GM06990 (cell line): Measurements from ENCODE around the gene MAFG.

Source experiments
- DNase-seq: peaks from one replicate; pipeline ENCODE4 v3.0.0-alpha.2; 2011; ENCODE audit not compliant: insufficient read length; ENCODE audit errors: extremely low read depth
- H3K27me3 ChIP-seq: replicated peaks from 2 replicates; pipeline ENCODE4 v1.6.0; 2011; ENCODE audit warnings: low read length; ENCODE audit not compliant: control insufficient read depth, insufficient read depth
- H3K36me3 ChIP-seq: 2 replicates; pipeline ENCODE4 v1.5.1; 2011; ENCODE audit warnings: low read length; ENCODE audit not compliant: control insufficient read depth, insufficient read depth
- H3K4me3 ChIP-seq: replicated peaks from 2 replicates; pipeline ENCODE4 v1.5.1; 2011; ENCODE audit warnings: low read depth, mild to moderate bottlenecking, control low read depth, low read length
- TF ChIP-seq, protein P1 (sequence below): IDR thresholded peaks from 2 replicates; pipeline ENCODE4 v1.5.1; 2011; ENCODE audit warnings: low read length, control low read depth, mild to moderate bottlenecking, inconsistent platforms; ENCODE audit not compliant: insufficient read depth, poor library complexity, severe bottlenecking

MAFG gene

GRCh38 chr17:81967533-81968395, 40.2 kb upstream of the MAFG start:
- Histone ChIP-seq H3K4me3 (no peak overlapping the region), H3K36me3 (no peaks in the 10 kb centered on the region), H3K27me3 (no peaks in the 10 kb centered on the region; the same call in 1 of the 2 replicates)
- peak; percentile 80 for DNase-seq
- TF ChIP-seq, protein P1, sequence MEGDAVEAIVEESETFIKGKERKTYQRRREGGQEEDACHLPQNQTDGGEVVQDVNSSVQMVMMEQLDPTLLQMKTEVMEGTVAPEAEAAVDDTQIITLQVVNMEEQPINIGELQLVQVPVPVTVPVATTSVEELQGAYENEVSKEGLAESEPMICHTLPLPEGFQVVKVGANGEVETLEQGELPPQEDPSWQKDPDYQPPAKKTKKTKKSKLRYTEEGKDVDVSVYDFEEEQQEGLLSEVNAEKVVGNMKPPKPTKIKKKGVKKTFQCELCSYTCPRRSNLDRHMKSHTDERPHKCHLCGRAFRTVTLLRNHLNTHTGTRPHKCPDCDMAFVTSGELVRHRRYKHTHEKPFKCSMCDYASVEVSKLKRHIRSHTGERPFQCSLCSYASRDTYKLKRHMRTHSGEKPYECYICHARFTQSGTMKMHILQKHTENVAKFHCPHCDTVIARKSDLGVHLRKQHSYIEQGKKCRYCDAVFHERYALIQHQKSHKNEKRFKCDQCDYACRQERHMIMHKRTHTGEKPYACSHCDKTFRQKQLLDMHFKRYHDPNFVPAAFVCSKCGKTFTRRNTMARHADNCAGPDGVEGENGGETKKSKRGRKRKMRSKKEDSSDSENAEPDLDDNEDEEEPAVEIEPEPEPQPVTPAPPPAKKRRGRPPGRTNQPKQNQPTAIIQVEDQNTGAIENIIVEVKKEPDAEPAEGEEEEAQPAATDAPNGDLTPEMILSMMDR: no peak

DNA sequence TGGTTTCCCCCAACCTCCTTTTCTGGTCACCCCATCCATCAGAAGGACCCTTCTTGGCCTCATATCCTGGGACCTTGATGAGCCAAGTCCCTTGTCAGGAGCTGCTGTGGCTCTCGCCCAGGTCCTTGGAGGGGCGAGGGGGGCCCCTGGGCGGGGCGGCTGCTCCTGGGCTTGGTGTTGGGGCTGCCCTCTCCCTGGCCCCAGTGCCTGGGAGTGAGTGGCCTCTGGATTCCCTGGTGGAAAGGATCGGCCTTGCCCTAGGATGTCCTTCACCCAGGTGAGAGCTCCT, 39.7 kb upstream of the MAFG start:
- TF ChIP-seq, protein P1: no peak
- H3K4me3 ChIP-seq: no peak overlapping the region
- H3K27me3 ChIP-seq: no peaks in the 10 kb centered on the region; the same call in 1 of the 2 replicates
- H3K36me3 ChIP-seq: no peaks in the 10 kb centered on the region
- no peak for DNase-seq

DNA sequence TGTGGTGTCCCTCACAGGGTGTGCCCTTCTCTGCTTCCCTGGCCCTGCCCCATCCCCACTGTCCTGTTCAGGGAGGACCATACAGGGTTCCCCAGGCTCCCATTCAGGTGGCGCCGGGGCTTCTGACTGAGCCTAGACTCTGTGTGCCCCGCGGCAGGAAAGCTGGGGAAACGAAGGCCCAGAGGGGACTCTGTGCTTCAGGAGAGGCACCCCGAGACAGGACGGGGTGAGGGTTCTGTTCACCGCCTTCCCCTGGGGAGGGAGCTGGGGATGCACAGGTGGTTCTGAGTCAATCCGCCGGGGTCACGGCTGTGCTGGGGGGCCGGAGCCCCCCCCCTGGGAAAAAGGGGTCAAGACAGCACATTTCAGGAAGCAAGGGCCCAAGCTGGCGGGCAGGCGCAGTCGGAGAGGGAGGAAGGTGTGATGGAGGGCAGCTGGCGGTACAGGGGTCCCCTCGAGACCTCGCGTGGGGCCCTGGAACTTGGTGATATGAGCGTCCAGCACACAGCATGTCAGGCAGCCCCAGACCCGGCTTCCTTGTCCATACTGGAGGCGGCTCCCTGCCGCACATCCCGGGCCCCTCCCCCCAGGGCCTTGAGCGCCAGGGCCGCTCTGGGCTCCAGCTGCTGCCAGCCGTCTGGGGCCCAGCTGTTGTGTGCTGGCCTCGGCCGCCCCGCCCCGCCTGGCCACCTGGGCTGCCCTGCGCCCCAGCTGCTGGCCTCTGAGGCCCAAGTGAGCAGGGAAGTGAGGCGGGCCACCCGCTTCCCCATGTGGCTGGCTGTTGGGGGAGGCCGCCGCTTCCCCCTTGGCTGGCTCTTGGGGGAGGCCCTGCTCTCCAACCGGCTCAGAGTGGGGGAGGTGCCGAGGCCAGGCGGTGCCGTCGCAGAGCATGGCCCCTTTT, 39.1 kb upstream of the MAFG start:
- Histone ChIP-seq H3K27me3 (no peaks in the 10 kb centered on the region; the same call in 1 of the 2 replicates), H3K36me3 (no peaks in the 10 kb centered on the region), H3K4me3 (no peak overlapping the region)
- peak; percentile 55 for DNase-seq
- TF ChIP-seq, protein P1: no peak

- Histone ChIP-seq H3K4me3 (no peak overlapping the region), H3K36me3 (no peaks in the 10 kb centered on the region), H3K27me3 (no peaks in the 10 kb centered on the region; the same call in 1 of the 2 replicates)
- TF ChIP-seq, protein P1: no peak
- no peak for DNase-seq
Observed at GRCh38 chr17:81964081-81964849, 36.7 kb upstream of the MAFG start.
